Panc1 (cell line): Measurements from ENCODE around the gene LSM14A. TPM values are rescaled to one million over a fixed set of nuclear protein-coding genes. Genes with fewer than 3 reads are reported as not detected.
"Not testable (repeated sequence)": the region's sequence is repeated elsewhere in the genome, so short reads cannot be mapped to it uniquely, and the experiment has no call there.

Experiments
- ATAC-seq: fragments of 200-7000 bp; cut with Tn5 transposase; 2 replicates; pipeline ENCODE4 v1.9.1; 2020; ENCODE audit warnings: mild to moderate bottlenecking, moderate library complexity
- BruUV-seq: library from RNA; stranded (reverse); fragments of 400-500 nt; replicated peaks from 2 replicates; lab custom pipeline; 2021; lab: Mats Ljungman, UMichigan
- CTCF ChIA-PET: fragments of 300-600 bp; sonication (Branson Sonifier 250); formaldehyde crosslinking; loops from one replicate; lab custom pipeline; 2022; ENCODE audit warnings: antibody characterized with exemption; lab: Charles Lee
- POLR2A ChIA-PET: fragments of 300-600 bp; sonication (Branson Sonifier 250); formaldehyde crosslinking; loops from one replicate; lab custom pipeline; 2022; ENCODE audit warnings: antibody characterized with exemption; lab: Charles Lee
- DNase-seq: peaks from one replicate; pipeline ENCODE4 v3.0.0-alpha.2; 2010; ENCODE audit warnings: low read depth, low spot score
- H3K27ac ChIP-seq: 2 replicates; pipeline ENCODE4 v1.5.1; 2011; ENCODE audit warnings: mild to moderate bottlenecking, low read length, inconsistent platforms
- H3K27me3 ChIP-seq: fragments of 200-500 bp; sonication (Bioruptor generic); 2 replicates; pipeline ENCODE4 v1.6.0; 2014; ENCODE audit warnings: low read length, inconsistent platforms; ENCODE audit not compliant: control insufficient read depth, insufficient read depth
- H3K36me3 ChIP-seq: fragments of 200-500 bp; sonication (Bioruptor generic); 2 replicates; pipeline ENCODE4 v1.5.1; 2014; ENCODE audit warnings: inconsistent platforms, mild to moderate bottlenecking, low read length, moderate library complexity; ENCODE audit not compliant: control insufficient read depth, insufficient read depth
- H3K4me1 ChIP-seq: 2 replicates; pipeline ENCODE4 v1.5.1; 2011; ENCODE audit warnings: inconsistent platforms, mild to moderate bottlenecking, low read length, moderate library complexity; ENCODE audit not compliant: control insufficient read depth, insufficient read depth
- H3K4me3 ChIP-seq, 2 experiments: 2 replicates each; pipeline ENCODE4 v1.5.1; 2011 to 2012; ENCODE audit warnings: low read depth in 2 of 2, low read length in 2 of 2, mild to moderate bottlenecking in 2 of 2, inconsistent platforms in 1 of 2, moderate library complexity in 1 of 2
- H3K9me3 ChIP-seq: fragments of 200-500 bp; sonication (Bioruptor generic); 2 replicates; pipeline ENCODE4 v1.5.1; 2014; ENCODE audit warnings: low read depth, mild to moderate bottlenecking, inconsistent platforms, low read length, moderate library complexity; ENCODE audit not compliant: control insufficient read depth, insufficient read depth
- POLR2AphosphoS5 ChIP-seq: IDR thresholded peaks from 2 replicates; pipeline ENCODE4 v1.6.1; 2012; ENCODE audit warnings: mild to moderate bottlenecking, low read depth, low read length, moderate library complexity
- SIN3A ChIP-seq: IDR thresholded peaks from 2 replicates; pipeline ENCODE4 v1.6.1; 2012; ENCODE audit warnings: low read depth, mild to moderate bottlenecking, low read length, moderate library complexity, borderline replicate concordance; ENCODE audit not compliant: insufficient read depth
- TCF7L2 ChIP-seq: IDR thresholded peaks from 2 replicates; pipeline ENCODE4 v1.6.1; 2011; ENCODE audit warnings: mild to moderate bottlenecking, low read depth, low read length, inconsistent platforms
- in situ Hi-C: cut with HindIII; loops from 2 replicates; pipeline ENCODE4 v1.10.0; 2016; ENCODE audit warnings: low sequenced_read_pairs, low pct_unique_long_range_greater_than_20kb
- intact Hi-C: fragments of 100-400 bp; cut with micrococcal nuclease; formaldehyde crosslinking; loops from one replicate; pipeline ENCODE4 v1.10.0; 2022; ENCODE audit not compliant: unreplicated experiment
- total RNA-seq: library from RNA; stranded (reverse); gene quantifications from one replicate; pipeline ENCODE4 v1.2.1, GENCODE V29; 2021; ENCODE audit not compliant: unreplicated experiment
- TF ChIP-seq, protein P1 (sequence below): fragments of 450-650 bp; IDR thresholded peaks from 2 replicates; pipeline ENCODE4 v1.5.1; 2017; ENCODE audit warnings: mild to moderate bottlenecking
- TF ChIP-seq, protein P2 (sequence below), 2 experiments: IDR thresholded peaks; 2 replicates each; pipeline ENCODE4 v1.6.1; 2011 to 2012; ENCODE audit warnings: low read depth in 2 of 2, control low read depth in 1 of 2, low read length in 1 of 2, mild to moderate bottlenecking in 1 of 2, moderate library complexity in 1 of 2; ENCODE audit not compliant: insufficient read depth in 1 of 2

Gene LSM14A
- total RNA-seq, 1 experiment from 2014 or later = 152 TPM

DNA sequence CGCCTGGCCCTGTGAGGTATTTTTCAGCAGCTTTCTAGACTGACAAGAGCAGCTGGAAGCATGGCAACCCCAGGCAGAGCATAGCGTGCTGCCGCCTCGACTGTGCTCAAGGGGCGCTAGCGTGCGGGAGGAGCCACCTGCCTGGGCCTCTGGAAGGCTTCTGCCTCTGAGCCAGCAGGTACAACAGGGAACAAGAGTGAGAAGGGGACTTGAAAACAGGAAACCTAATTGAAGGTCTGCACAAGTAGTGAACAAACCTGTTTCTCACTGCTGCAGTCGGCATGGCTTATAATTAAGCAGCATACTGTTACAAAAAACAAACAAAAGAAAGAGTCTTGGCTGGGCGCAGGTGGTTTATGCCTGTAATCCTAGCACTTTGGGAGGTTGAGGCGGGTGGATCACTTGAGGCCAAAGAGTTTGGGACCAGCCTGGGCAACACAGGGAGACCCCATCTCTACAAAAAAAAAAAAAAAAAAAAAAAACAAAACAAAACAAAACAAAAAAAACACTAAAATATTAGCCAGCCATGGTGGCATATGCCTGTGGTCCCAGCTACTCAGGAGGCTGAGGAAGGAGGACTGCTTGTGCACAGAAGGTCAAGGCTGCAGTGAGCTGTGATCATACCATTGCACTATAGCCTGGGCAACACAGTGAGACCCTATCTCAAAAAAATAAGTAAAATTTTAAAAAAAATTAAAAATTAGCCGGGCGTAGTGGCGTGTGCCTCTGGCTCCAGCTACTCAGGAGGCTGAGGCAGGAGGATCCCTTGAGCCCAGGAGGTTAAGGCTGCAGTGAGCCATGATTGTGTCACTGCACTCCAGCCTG is 69.4 kb downstream of the LSM14A start:
- Histone ChIP-seq H3K27me3 (no peaks in the 10 kb centered on the region), H3K27ac (no peak overlapping the region), H3K4me3 (no peak overlapping the region), H3K36me3 (no peaks in the 10 kb centered on the region), H3K9me3 (no peaks in the 10 kb centered on the region), H3K4me1 (peaks cover 3% of the 10 kb centered on the region; the same call in 1 of the 2 replicates)
- CTCF ChIA-PET = interaction anchor here (0.7 kb wide), 1 partner anchor 447 kb away, joined by 5 read pairs; no protein-coding TSS in a partner anchor
- ATAC-seq (peak; percentile 91), DNase-seq (no peak)
- BruUV-seq = no TSS peak
- TF ChIP-seq POLR2AphosphoS5 (no peak), SIN3A (no peak), TCF7L2 (no peak)
- TF ChIP-seq, protein P1, sequence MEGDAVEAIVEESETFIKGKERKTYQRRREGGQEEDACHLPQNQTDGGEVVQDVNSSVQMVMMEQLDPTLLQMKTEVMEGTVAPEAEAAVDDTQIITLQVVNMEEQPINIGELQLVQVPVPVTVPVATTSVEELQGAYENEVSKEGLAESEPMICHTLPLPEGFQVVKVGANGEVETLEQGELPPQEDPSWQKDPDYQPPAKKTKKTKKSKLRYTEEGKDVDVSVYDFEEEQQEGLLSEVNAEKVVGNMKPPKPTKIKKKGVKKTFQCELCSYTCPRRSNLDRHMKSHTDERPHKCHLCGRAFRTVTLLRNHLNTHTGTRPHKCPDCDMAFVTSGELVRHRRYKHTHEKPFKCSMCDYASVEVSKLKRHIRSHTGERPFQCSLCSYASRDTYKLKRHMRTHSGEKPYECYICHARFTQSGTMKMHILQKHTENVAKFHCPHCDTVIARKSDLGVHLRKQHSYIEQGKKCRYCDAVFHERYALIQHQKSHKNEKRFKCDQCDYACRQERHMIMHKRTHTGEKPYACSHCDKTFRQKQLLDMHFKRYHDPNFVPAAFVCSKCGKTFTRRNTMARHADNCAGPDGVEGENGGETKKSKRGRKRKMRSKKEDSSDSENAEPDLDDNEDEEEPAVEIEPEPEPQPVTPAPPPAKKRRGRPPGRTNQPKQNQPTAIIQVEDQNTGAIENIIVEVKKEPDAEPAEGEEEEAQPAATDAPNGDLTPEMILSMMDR = no peak; the same call in 1 of the 2 replicates
- TF ChIP-seq, protein P2, sequence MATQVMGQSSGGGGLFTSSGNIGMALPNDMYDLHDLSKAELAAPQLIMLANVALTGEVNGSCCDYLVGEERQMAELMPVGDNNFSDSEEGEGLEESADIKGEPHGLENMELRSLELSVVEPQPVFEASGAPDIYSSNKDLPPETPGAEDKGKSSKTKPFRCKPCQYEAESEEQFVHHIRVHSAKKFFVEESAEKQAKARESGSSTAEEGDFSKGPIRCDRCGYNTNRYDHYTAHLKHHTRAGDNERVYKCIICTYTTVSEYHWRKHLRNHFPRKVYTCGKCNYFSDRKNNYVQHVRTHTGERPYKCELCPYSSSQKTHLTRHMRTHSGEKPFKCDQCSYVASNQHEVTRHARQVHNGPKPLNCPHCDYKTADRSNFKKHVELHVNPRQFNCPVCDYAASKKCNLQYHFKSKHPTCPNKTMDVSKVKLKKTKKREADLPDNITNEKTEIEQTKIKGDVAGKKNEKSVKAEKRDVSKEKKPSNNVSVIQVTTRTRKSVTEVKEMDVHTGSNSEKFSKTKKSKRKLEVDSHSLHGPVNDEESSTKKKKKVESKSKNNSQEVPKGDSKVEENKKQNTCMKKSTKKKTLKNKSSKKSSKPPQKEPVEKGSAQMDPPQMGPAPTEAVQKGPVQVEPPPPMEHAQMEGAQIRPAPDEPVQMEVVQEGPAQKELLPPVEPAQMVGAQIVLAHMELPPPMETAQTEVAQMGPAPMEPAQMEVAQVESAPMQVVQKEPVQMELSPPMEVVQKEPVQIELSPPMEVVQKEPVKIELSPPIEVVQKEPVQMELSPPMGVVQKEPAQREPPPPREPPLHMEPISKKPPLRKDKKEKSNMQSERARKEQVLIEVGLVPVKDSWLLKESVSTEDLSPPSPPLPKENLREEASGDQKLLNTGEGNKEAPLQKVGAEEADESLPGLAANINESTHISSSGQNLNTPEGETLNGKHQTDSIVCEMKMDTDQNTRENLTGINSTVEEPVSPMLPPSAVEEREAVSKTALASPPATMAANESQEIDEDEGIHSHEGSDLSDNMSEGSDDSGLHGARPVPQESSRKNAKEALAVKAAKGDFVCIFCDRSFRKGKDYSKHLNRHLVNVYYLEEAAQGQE (IDR thresholded peaks at IDR 0.05; ENCODE audit: insufficient read depth in 1 of 2, low read depth in 2 of 2, low read length in 1 of 2) = no peak
- POLR2A ChIA-PET = no interaction called here
- in situ Hi-C loops (no loop called here), intact Hi-C loops (loop anchor here (5.0 kb wide), 1 partner anchor 96 kb away; no protein-coding TSS in a partner anchor)

DNA sequence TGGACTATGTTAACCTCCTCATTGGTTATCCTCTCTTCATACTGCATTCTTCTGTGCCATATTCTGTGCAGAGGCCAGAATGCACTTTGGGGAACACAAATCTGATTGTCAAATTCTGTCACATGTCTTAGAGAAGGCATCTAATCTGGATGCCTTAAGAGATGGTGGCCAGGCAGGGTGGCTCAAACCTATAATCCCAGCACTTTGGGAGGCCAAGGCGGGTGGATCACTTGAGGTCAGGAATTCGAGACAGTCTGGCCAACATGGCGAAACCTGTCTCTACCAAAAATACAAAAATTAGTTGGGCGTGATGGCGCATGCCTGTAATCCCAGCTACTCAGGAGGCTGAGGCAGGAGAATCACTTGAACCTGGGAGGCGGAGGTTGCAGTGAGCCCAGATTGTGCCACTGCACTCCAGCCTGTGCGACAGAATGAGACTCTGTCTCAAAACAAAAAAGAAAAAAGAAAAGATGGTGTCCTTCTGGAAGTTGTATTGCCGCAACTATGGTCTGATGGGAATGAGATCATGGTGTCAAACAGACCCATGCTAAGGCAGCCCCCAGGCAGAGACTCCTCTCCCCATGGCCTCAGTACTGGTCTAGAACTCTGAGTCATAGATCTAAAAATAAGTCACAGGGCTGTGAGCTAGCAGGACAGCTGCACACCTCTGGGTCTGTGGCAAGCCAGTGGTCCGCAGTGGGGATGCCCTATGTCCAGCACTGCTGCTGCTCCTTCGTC is 71.0 kb downstream of the LSM14A start:
- H3K9me3 ChIP-seq, CTCF ChIA-PET, H3K27me3 ChIP-seq, H3K27ac ChIP-seq, DNase-seq, BruUV-seq, H3K4me1 ChIP-seq, H3K4me3 ChIP-seq, in situ Hi-C loops, H3K36me3 ChIP-seq: not testable (repeated sequence)
- POLR2A ChIA-PET = interaction anchor here (0.6 kb wide), 1 partner anchor 73 kb away, joined by 7 read pairs; no protein-coding TSS in a partner anchor
- intact Hi-C loops = loop anchor here (5.0 kb wide), 1 partner anchor 94 kb away; no protein-coding TSS in a partner anchor
- peak; percentile 67 for ATAC-seq
